ENCODE measurements around the gene UTP3.
"Not testable (repeated sequence)": the region's sequence is repeated elsewhere in the genome, so short reads cannot be mapped to it uniquely, and the experiment has no call there.

The UTP3 gene

GRCh38 chr4:70724463-70724862, 36.1 kb downstream of the UTP3 start:
- H3K27ac ChIP-seq (ENCODE audit: low read length): no peak overlapping the region
- no peak overlapping the region for H3K9ac ChIP-seq (ENCODE audit: low read depth, low read length)
- H3K36me3 ChIP-seq (ENCODE audit: insufficient read depth, low read depth, low read length): no peaks in the 10 kb centered on the region
- peaks cover 10% of the 10 kb centered on the region; the same call in 1 of the 2 replicates for H3K4me1 ChIP-seq (ENCODE audit: insufficient read depth, low read length)
- H3K27me3 ChIP-seq (ENCODE audit: insufficient read depth, low read length): no peaks in the 10 kb centered on the region
- no peak overlapping the region for H3K4me3 ChIP-seq (ENCODE audit: low read length)
- no peaks in the 10 kb centered on the region for H3K9me3 ChIP-seq (ENCODE audit: insufficient read depth, low read depth, low read length)

GRCh38 chr4:70725633-70726032, 37.3 kb downstream of the UTP3 start:
- Histone ChIP-seq H3K9me3 (ENCODE audit: insufficient read depth, low read depth, low read length) (no peaks in the 10 kb centered on the region), H3K36me3 (ENCODE audit: insufficient read depth, low read depth, low read length) (no peaks in the 10 kb centered on the region), H3K27me3 (ENCODE audit: insufficient read depth, low read length) (no peaks in the 10 kb centered on the region), H3K27ac (ENCODE audit: low read length) (no peak overlapping the region), H3K9ac (ENCODE audit: low read depth, low read length) (no peak overlapping the region), H3K4me3 (ENCODE audit: low read length) (no peak overlapping the region), H3K4me1 (ENCODE audit: insufficient read depth, low read length) (peaks cover 10% of the 10 kb centered on the region; the same call in 1 of the 2 replicates)

GRCh38 chr4:70726515-70726914, 38.2 kb downstream of the UTP3 start:
- not testable (repeated sequence) for H3K9me3 ChIP-seq (ENCODE audit: insufficient read depth, low read depth, low read length); H3K27ac ChIP-seq (ENCODE audit: low read length); H3K9ac ChIP-seq (ENCODE audit: low read depth, low read length); H3K27me3 ChIP-seq (ENCODE audit: insufficient read depth, low read length); H3K4me3 ChIP-seq (ENCODE audit: low read length); H3K36me3 ChIP-seq (ENCODE audit: insufficient read depth, low read depth, low read length)
- H3K4me1 ChIP-seq (ENCODE audit: insufficient read depth, low read length): peaks cover 10% of the 10 kb centered on the region; the same call in 1 of the 2 replicates

- no peaks in the 10 kb centered on the region for H3K4me1 ChIP-seq (ENCODE audit: insufficient read depth, low read length)
Measured at GRCh38 chr4:70728091-70728490, 39.8 kb downstream of the UTP3 start.

GRCh38 chr4:70732878-70733277, 44.5 kb downstream of the UTP3 start:
- not testable (repeated sequence) for H3K27ac ChIP-seq (ENCODE audit: low read length); H3K27me3 ChIP-seq (ENCODE audit: insufficient read depth, low read length); H3K4me3 ChIP-seq (ENCODE audit: low read length); H3K9ac ChIP-seq (ENCODE audit: low read depth, low read length); H3K36me3 ChIP-seq (ENCODE audit: insufficient read depth, low read depth, low read length); H3K4me1 ChIP-seq (ENCODE audit: insufficient read depth, low read length); H3K9me3 ChIP-seq (ENCODE audit: insufficient read depth, low read depth, low read length)

More at GRCh38 chr4:70728091-70728490, 39.8 kb downstream of the UTP3 start:
- no peak overlapping the region for H3K27ac ChIP-seq (ENCODE audit: low read length)
- no peak overlapping the region for H3K9ac ChIP-seq (ENCODE audit: low read depth, low read length)
- no peaks in the 10 kb centered on the region for H3K9me3 ChIP-seq (ENCODE audit: insufficient read depth, low read depth, low read length)
- H3K4me3 ChIP-seq (ENCODE audit: low read length): no peak overlapping the region
- no peaks in the 10 kb centered on the region for H3K27me3 ChIP-seq (ENCODE audit: insufficient read depth, low read length)
- H3K36me3 ChIP-seq (ENCODE audit: insufficient read depth, low read depth, low read length): no peaks in the 10 kb centered on the region

- Histone ChIP-seq H3K4me3 (ENCODE audit: low read length) (no peak overlapping the region), H3K9me3 (ENCODE audit: insufficient read depth, low read depth, low read length) (no peaks in the 10 kb centered on the region), H3K27me3 (ENCODE audit: insufficient read depth, low read length) (no peaks in the 10 kb centered on the region), H3K9ac (ENCODE audit: low read depth, low read length) (no peak overlapping the region), H3K27ac (ENCODE audit: low read length) (no peak overlapping the region), H3K36me3 (ENCODE audit: insufficient read depth, low read depth, low read length) (no peaks in the 10 kb centered on the region), H3K4me1 (ENCODE audit: insufficient read depth, low read length) (peaks cover 4% of the 10 kb centered on the region)
Measured at GRCh38 chr4:70734168-70734954, 46.0 kb downstream of the UTP3 start.

GRCh38 chr4:70734971-70735370, 46.6 kb downstream of the UTP3 start:
- Histone ChIP-seq H3K27ac (ENCODE audit: low read length) (no peak overlapping the region), H3K4me3 (ENCODE audit: low read length) (no peak overlapping the region), H3K4me1 (ENCODE audit: insufficient read depth, low read length) (peaks cover 4% of the 10 kb centered on the region), H3K9me3 (ENCODE audit: insufficient read depth, low read depth, low read length) (no peaks in the 10 kb centered on the region), H3K9ac (ENCODE audit: low read depth, low read length) (no peak overlapping the region), H3K27me3 (ENCODE audit: insufficient read depth, low read length) (no peaks in the 10 kb centered on the region), H3K36me3 (ENCODE audit: insufficient read depth, low read depth, low read length) (no peaks in the 10 kb centered on the region)

- H3K27me3 ChIP-seq (ENCODE audit: insufficient read depth, low read length); H3K27ac ChIP-seq (ENCODE audit: low read length); H3K4me1 ChIP-seq (ENCODE audit: insufficient read depth, low read length); H3K4me3 ChIP-seq (ENCODE audit: low read length); H3K9me3 ChIP-seq (ENCODE audit: insufficient read depth, low read depth, low read length); H3K36me3 ChIP-seq (ENCODE audit: insufficient read depth, low read depth, low read length); H3K9ac ChIP-seq (ENCODE audit: low read depth, low read length): not testable (repeated sequence)
Measured at GRCh38 chr4:70735915-70736314, 47.6 kb downstream of the UTP3 start.

- no peak overlapping the region for H3K4me3 ChIP-seq (ENCODE audit: low read length)
- no peaks in the 10 kb centered on the region for H3K27me3 ChIP-seq (ENCODE audit: insufficient read depth, low read length)
- H3K27ac ChIP-seq (ENCODE audit: low read length): no peak overlapping the region
- H3K36me3 ChIP-seq (ENCODE audit: insufficient read depth, low read depth, low read length): no peaks in the 10 kb centered on the region
- no peak overlapping the region for H3K9ac ChIP-seq (ENCODE audit: low read depth, low read length)
- H3K4me1 ChIP-seq (ENCODE audit: insufficient read depth, low read length): peaks cover 11% of the 10 kb centered on the region
- H3K9me3 ChIP-seq (ENCODE audit: insufficient read depth, low read depth, low read length): no peaks in the 10 kb centered on the region
Measured at GRCh38 chr4:70737006-70737405, 48.7 kb downstream of the UTP3 start.

- Histone ChIP-seq H3K9ac (ENCODE audit: low read depth, low read length) (no peak overlapping the region), H3K27me3 (ENCODE audit: insufficient read depth, low read length) (no peaks in the 10 kb centered on the region), H3K27ac (ENCODE audit: low read length) (no peak overlapping the region), H3K4me3 (ENCODE audit: low read length) (no peak overlapping the region), H3K9me3 (ENCODE audit: insufficient read depth, low read depth, low read length) (no peaks in the 10 kb centered on the region), H3K4me1 (ENCODE audit: insufficient read depth, low read length) (peaks cover 16% of the 10 kb centered on the region), H3K36me3 (ENCODE audit: insufficient read depth, low read depth, low read length) (no peaks in the 10 kb centered on the region)
Measured at GRCh38 chr4:70737409-70737808, 49.1 kb downstream of the UTP3 start.

- H3K4me3 ChIP-seq (ENCODE audit: low read length): no peak overlapping the region
- no peaks in the 10 kb centered on the region for H3K9me3 ChIP-seq (ENCODE audit: insufficient read depth, low read depth, low read length)
- no peak overlapping the region for H3K9ac ChIP-seq (ENCODE audit: low read depth, low read length)
- H3K27ac ChIP-seq (ENCODE audit: low read length): no peak overlapping the region
- peaks cover 14% of the 10 kb centered on the region; the same call in 1 of the 2 replicates for H3K4me1 ChIP-seq (ENCODE audit: insufficient read depth, low read length)
- H3K27me3 ChIP-seq (ENCODE audit: insufficient read depth, low read length): no peaks in the 10 kb centered on the region
- no peaks in the 10 kb centered on the region for H3K36me3 ChIP-seq (ENCODE audit: insufficient read depth, low read depth, low read length)
Measured at GRCh38 chr4:70739496-70740337, 51.4 kb downstream of the UTP3 start.
